Thoracic aorta (tissue), 2 donors: ENCODE data around the gene MAP3K13. TPM values are rescaled to one million over a fixed set of nuclear protein-coding genes. Genes with fewer than 3 reads are reported as not detected.
"Not testable (repeated sequence)": the region's sequence is repeated elsewhere in the genome, so short reads cannot be mapped to it uniquely, and the experiment has no call there.

Experiments used
- ATAC-seq: fragments of 150-250 bp; one replicate; pipeline ENCODE4 v1.8.0; 2017; ENCODE audit warnings: low read depth; ENCODE audit not compliant: insufficient number of reproducible peaks, low FRiP score
- DNase-seq: peaks from one replicate; pipeline ENCODE4 v3.0.0-alpha.2; 2020; ENCODE audit warnings: low spot score
- H3K27ac ChIP-seq, 2 donors: fragments of 200-600 bp; sonication (generic); 1 replicate in 1 of 2; 2 replicates in 1 of 2; pipeline ENCODE4 v1.5.1; 2016; ENCODE audit warnings: mild to moderate bottlenecking in 2 of 2, moderate library complexity in 2 of 2
- H3K27me3 ChIP-seq: fragments of 200-600 bp; sonication (generic); replicated peaks from 2 replicates; pipeline ENCODE4 v1.6.0; 2016; ENCODE audit warnings: mild to moderate bottlenecking; ENCODE audit not compliant: insufficient read depth
- H3K36me3 ChIP-seq: fragments of 200-600 bp; sonication (generic); one replicate; pipeline ENCODE4 v1.5.1; 2016
- H3K4me1 ChIP-seq, 2 donors: fragments of 200-600 bp; sonication (generic); 1 replicate in 1 of 2; 2 replicates in 1 of 2; pipeline versions ENCODE4 v1.5.1 to v1.6.0; 2016; ENCODE audit warnings: low read depth in 2 of 2, mild to moderate bottlenecking in 1 of 2; ENCODE audit not compliant: control insufficient read depth in 1 of 2
- H3K4me3 ChIP-seq: fragments of 200-600 bp; sonication (generic); 2 replicates; pipeline ENCODE4 v1.5.1; 2016; ENCODE audit warnings: mild to moderate bottlenecking
- H3K9me3 ChIP-seq: fragments of 200-600 bp; sonication (generic); 2 replicates; pipeline ENCODE4 v1.5.1; 2016
- CTCF ChIP-seq: fragments of 200-600 bp; sonication (generic); IDR thresholded peaks from one replicate; pipeline ENCODE4 v1.5.1; 2019; ENCODE audit warnings: antibody characterized with exemption
- total RNA-seq, 2 donors: library from RNA; depleted of rRNA; stranded (reverse); fragments of >200 nt; gene quantifications; one replicate each; pipeline versions ENCODE4 v1.1.0 to v1.2.3, GENCODE V29; 2016

The MAP3K13 gene
- total RNA-seq, 2 donors from 2014 or later = 17.3 to 21.9 TPM

GRCh38 chr3:185416513-185416912, 53.6 kb downstream of the MAP3K13 start:
- no peaks in the 10 kb centered on the region for H3K27me3 ChIP-seq
- no peaks in the 10 kb centered on the region for H3K9me3 ChIP-seq
- peaks cover 6 to 8% of the 10 kb centered on the region in 2 donors for H3K4me1 ChIP-seq
- H3K27ac ChIP-seq = no peak overlapping the region
- H3K4me3 ChIP-seq = no peak overlapping the region
- DNase-seq (no peak), ATAC-seq (no peak)
- TF ChIP-seq CTCF = no peak
- no peaks in the 10 kb centered on the region for H3K36me3 ChIP-seq

GRCh38 chr3:185418561-185418977, 55.6 kb downstream of the MAP3K13 start:
- H3K4me1 ChIP-seq = peaks cover 6 to 13% of the 10 kb centered on the region in 2 donors
- ATAC-seq, DNase-seq, H3K4me3 ChIP-seq, H3K27me3 ChIP-seq, H3K9me3 ChIP-seq, H3K27ac ChIP-seq, H3K36me3 ChIP-seq: not testable (repeated sequence)

- no peak for TF ChIP-seq CTCF
- Histone ChIP-seq H3K27ac (no peak overlapping the region), H3K27me3 (no peaks in the 10 kb centered on the region), H3K36me3 (no peaks in the 10 kb centered on the region), H3K4me3 (no peak overlapping the region), H3K9me3 (no peaks in the 10 kb centered on the region), H3K4me1 (peaks cover 6 to 13% of the 10 kb centered on the region in 2 donors)
- DNase-seq (no peak), ATAC-seq (no peak)
Measured at GRCh38 chr3:185420762-185421161, 57.8 kb downstream of the MAP3K13 start.

GRCh38 chr3:185421577-185422232, 58.8 kb downstream of the MAP3K13 start:
- no peak for ATAC-seq
- no peak for DNase-seq
- Histone ChIP-seq H3K27me3 (no peaks in the 10 kb centered on the region), H3K9me3 (no peaks in the 10 kb centered on the region), H3K4me3 (no peak overlapping the region), H3K4me1 (peaks cover 6 to 13% of the 10 kb centered on the region in 2 donors), H3K27ac (no peak overlapping the region), H3K36me3 (no peaks in the 10 kb centered on the region)
- no peak for TF ChIP-seq CTCF

GRCh38 chr3:185422677-185423076, 59.7 kb downstream of the MAP3K13 start:
- ATAC-seq (no peak), DNase-seq (no peak)
- H3K36me3 ChIP-seq = no peaks in the 10 kb centered on the region

More at GRCh38 chr3:185422677-185423076, 59.7 kb downstream of the MAP3K13 start:
- no peak for TF ChIP-seq CTCF
- Histone ChIP-seq H3K9me3 (no peaks in the 10 kb centered on the region), H3K4me1 (peaks cover 6 to 13% of the 10 kb centered on the region in 2 donors), H3K27me3 (no peaks in the 10 kb centered on the region), H3K4me3 (no peak overlapping the region), H3K27ac (no peak overlapping the region)
